Choroid plexus epithelial cell (primary cell): ENCODE data around the gene MOGAT3.

Source experiments
- DNase-seq: peaks from one replicate; pipeline ENCODE4 v3.0.0-alpha.2; 2010; ENCODE audit warnings: low read depth
- H3K4me3 ChIP-seq: 2 replicates; pipeline ENCODE4 v1.5.1; 2011; ENCODE audit warnings: low read depth, mild to moderate bottlenecking, control low read depth, low read length, moderate library complexity
- CTCF ChIP-seq: conservative IDR thresholded peaks from 2 replicates; pipeline ENCODE4 v1.5.1; 2011; ENCODE audit warnings: low read depth, mild to moderate bottlenecking, control low read depth, inconsistent platforms, low read length, moderate library complexity

MOGAT3 gene

GRCh38 chr7:101241443-101242349 lies 40.9 kb upstream of the MOGAT3 start:
- H3K4me3 ChIP-seq: no peak overlapping the region
- no peak for TF ChIP-seq CTCF
- DNase-seq: no peak

GRCh38 chr7:101241015-101241363 lies 40.2 kb upstream of the MOGAT3 start:
- TF ChIP-seq CTCF: no peak
- H3K4me3 ChIP-seq: no peak overlapping the region
- no peak for DNase-seq

- TF ChIP-seq CTCF: no peak
- no peak for DNase-seq
- no peak overlapping the region for H3K4me3 ChIP-seq
Observed at GRCh38 chr7:101240226-101241014, 39.6 kb upstream of the MOGAT3 start.

- DNase-seq: no peak
- no peak overlapping the region for H3K4me3 ChIP-seq
- no peak for TF ChIP-seq CTCF
Observed at GRCh38 chr7:101239951-101240220, 39.0 kb upstream of the MOGAT3 start.

- no peak overlapping the region for H3K4me3 ChIP-seq
- TF ChIP-seq CTCF: no peak
- DNase-seq: no peak
Observed at GRCh38 chr7:101239191-101239950, 38.5 kb upstream of the MOGAT3 start.

- DNase-seq: no peak
- no peak for TF ChIP-seq CTCF
- no peak overlapping the region for H3K4me3 ChIP-seq
Observed at GRCh38 chr7:101238226-101239182, 37.7 kb upstream of the MOGAT3 start.
